Cerebellar cortex (tissue), 1 donor: ENCODE measurements around the gene CCDC74B.
"Not testable (repeated sequence)": the region's sequence is repeated elsewhere in the genome, so short reads cannot be mapped to it uniquely, and the experiment has no call there.

Experiments used
- DNase-seq: peaks from one replicate; pipeline ENCODE4 v3.0.0-alpha.2; 2015; ENCODE audit warnings: low spot score

CCDC74B gene

DNA sequence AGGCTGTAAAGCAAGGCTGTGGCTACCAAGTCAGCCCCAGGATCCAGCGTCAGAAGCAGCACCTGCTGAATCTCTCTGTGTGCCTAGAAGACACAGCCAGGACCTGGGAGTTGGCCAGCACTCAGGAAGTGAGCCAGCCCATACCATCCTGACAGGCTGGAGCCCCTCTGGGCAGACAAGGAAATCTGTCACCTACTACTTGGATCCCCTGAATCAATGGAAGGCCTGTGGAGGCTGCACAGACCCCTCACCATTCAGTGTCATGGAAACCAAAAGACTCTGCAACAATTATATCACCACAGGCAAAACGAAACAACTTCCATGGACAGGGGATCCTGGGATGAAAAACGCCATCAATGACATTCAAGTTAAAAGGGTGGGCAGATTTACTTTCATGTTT lies 21.7 kb upstream of the CCDC74B start:
- not testable (repeated sequence) for DNase-seq

- no peak for DNase-seq
These were observed 20.5 kb upstream of the CCDC74B start for GRCh38 chr2:130165293-130166016.

- DNase-seq, result no peak
These were observed 18.1 kb upstream of the CCDC74B start for GRCh38 chr2:130162968-130163367.

GRCh38 chr2:130162486-130162885 lies 17.6 kb upstream of the CCDC74B start:
- not testable (repeated sequence) for DNase-seq

GRCh38 chr2:130160838-130161705 lies 16.2 kb upstream of the CCDC74B start:
- DNase-seq, result not testable (repeated sequence)

GRCh38 chr2:130160131-130160530 lies 15.2 kb upstream of the CCDC74B start:
- no peak for DNase-seq

DNA sequence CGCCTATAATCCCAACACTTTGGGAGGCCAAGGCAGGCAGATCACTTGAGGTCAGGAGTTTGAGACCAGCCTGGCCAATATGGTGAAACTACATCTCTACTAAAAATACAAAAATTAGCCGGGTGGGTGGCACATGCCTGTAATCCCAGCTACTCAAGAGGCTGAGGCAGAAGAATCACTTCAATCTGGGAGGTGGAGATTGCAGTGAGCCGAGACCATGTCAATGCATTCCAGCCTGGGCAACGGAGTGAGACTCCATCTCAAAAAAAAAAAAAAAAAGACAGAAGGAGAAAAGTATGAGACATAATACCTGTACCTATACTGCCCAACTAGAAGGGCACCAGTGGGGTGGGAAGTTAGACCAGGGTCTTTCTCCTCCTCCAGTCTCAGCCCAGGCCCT lies 14.5 kb upstream of the CCDC74B start:
- not testable (repeated sequence) for DNase-seq

- no peak for DNase-seq
These were observed 13.7 kb upstream of the CCDC74B start for GRCh38 chr2:130158631-130159030.

DNA sequence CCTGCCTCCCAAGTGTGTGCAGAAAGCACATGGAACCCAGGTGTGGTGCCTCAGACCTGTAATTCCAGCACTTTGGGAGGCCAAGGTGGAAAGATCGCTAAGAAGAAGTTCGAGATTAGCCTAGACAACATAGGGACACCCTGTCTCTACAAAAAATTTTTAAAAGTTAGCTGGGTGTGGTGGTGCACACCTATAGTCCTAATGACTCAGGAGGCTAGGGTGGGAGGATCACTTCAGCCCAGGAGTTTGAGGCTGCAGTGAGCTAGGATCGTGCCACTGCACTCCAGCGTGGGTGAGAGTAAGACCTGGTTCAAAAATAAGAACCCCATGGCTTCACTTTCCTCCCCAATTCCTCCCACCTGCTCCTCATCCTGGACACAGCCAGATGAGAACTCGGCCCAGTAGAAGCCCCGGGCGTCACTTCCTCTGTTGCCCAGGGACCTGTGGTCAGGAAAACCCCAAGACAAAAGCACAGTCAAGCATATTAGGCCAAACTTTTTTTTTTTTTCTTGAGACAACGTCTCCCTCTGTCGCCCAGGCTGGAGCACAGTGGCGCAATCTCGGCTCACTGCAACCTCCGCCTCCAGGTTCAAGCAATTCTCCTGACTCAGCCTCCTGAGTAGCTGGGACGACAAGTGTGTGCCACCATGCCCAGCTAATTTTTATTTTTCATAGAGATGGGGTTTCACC lies 13.1 kb upstream of the CCDC74B start:
- not testable (repeated sequence) for DNase-seq

DNA sequence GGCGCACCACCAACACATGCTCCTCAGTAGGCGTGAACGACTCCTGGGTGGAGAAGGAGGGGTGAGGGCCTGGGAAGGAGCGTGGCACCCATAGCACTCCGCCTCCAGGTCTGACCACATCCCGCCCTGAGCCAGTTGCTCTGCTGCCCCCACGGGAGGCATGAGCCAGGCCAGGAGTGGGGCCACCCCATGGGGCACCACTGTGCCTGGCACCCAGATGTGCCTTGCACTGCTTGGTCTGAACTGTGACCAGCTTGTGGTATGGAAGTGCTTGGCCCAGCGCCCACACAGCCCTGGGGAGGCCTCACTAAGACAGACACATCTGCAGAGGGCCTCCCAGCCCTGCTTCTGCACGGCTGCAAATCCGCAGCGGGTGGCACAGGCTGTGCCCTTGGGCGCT lies 12.4 kb upstream of the CCDC74B start:
- not testable (repeated sequence) for DNase-seq

DNA sequence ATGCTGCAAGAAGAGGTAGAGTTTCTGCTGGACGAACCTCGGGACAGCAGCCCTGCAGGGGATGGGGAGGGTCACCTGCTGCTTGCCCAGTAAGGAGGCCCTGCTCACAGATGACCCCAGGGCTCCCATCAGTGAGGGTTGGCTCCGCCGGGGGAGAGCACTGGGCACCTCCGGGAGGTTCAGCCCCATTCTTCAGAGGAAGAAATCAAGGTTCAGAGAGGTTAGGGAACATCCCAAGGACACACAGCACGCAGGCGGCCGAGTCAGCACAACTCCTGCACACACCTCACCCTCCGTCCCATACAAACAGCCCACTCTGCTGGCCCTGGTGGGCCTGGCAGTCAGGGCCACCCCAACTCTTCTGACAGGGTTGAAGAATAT lies 11.7 kb upstream of the CCDC74B start:
- DNase-seq, result no peak

DNA sequence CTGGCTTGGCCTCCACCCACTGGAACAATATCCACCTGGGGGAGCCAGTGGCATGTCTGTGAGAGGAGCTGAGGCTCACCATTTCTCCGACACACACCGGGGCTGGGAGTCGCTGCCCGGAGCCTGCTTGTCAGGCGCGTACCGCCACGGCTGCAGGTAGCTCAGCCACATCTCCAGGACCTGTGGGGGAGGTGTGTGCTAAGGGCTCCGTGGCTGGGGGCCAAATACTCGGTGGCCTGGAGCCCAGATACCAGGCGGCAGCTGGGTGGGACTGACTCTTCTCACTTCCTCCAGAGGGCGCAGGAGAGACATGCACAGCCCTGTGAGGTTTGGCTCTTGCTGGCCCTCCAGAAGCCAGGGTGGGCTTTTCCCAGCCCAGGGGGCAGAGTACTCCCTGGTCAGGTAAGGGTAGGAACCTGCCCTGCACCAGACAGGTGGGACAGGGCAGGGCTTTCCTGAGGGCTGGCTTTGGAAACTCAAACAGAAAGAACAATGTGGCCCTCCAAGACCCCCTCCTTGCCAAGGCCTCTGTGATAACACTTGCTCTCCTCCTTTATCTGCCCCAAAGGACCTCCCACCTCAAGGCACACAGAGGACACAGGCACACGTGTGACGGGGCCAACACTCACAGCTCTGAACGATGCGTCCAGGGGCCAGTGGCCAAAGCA lies 11.2 kb upstream of the CCDC74B start:
- DNase-seq, result peak; percentile 77

- DNase-seq, result no peak
These were observed 10.2 kb upstream of the CCDC74B start for GRCh38 chr2:130154773-130155765.

DNA sequence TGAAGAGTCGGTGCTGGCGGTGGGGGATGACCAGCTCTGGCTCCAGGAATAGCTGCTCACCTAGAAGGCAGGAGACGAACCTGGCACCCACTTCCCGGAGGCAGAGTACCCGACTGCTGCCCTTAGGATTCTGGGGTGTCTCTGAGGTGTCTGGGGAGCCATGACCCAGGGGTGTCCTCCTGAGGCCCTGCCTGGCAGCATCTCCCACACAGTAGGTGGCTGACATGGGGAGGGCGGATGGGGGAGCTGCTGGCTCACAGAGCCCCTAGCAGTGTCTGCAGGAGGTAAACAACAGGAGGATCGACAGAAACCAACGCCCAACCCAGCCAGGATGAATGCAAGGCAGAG lies 9.5 kb upstream of the CCDC74B start:
- DNase-seq, result not testable (repeated sequence)

- not testable (repeated sequence) for DNase-seq
These were observed 9.0 kb upstream of the CCDC74B start for GRCh38 chr2:130153721-130154422.

- DNase-seq, result peak; percentile 28
These were observed 8.1 kb upstream of the CCDC74B start for GRCh38 chr2:130152816-130153595.

- peak; percentile 66 for DNase-seq
These were observed 7.4 kb upstream of the CCDC74B start for GRCh38 chr2:130152136-130152815.

GRCh38 chr2:130151145-130151512 lies 6.2 kb upstream of the CCDC74B start:
- DNase-seq, result not testable (repeated sequence)
